ENCODE data around the gene FAM120A.

FAM120A gene

GRCh38 chr9:93586290-93587057 is 135.0 kb downstream of the FAM120A start:
- Histone ChIP-seq H3K27me3 (replicated peaks) (no peaks in the 10 kb centered on the region), H3K36me3 (replicated peaks) (no peaks in the 10 kb centered on the region), H3K27ac (no peak overlapping the region), H3K4me3 (ENCODE audit: low read depth, low read length) (no peak overlapping the region)
- in situ Hi-C loops (cut with HindIII; ENCODE audit: low pct_ligation_motif_present, low sequenced_read_pairs), result no loop called here
- TF ChIP-seq, protein P1, sequence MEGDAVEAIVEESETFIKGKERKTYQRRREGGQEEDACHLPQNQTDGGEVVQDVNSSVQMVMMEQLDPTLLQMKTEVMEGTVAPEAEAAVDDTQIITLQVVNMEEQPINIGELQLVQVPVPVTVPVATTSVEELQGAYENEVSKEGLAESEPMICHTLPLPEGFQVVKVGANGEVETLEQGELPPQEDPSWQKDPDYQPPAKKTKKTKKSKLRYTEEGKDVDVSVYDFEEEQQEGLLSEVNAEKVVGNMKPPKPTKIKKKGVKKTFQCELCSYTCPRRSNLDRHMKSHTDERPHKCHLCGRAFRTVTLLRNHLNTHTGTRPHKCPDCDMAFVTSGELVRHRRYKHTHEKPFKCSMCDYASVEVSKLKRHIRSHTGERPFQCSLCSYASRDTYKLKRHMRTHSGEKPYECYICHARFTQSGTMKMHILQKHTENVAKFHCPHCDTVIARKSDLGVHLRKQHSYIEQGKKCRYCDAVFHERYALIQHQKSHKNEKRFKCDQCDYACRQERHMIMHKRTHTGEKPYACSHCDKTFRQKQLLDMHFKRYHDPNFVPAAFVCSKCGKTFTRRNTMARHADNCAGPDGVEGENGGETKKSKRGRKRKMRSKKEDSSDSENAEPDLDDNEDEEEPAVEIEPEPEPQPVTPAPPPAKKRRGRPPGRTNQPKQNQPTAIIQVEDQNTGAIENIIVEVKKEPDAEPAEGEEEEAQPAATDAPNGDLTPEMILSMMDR (IDR thresholded peaks at IDR 0.05; ENCODE audit: low read depth, low read length, missing control alignments), result no peak
- DNase-seq, result no peak

- Histone ChIP-seq H3K27ac (no peak overlapping the region), H3K4me3 (ENCODE audit: low read depth, low read length) (no peak overlapping the region), H3K36me3 (replicated peaks) (no peaks in the 10 kb centered on the region), H3K27me3 (replicated peaks) (no peaks in the 10 kb centered on the region)
- TF ChIP-seq, protein P1 (IDR thresholded peaks at IDR 0.05; ENCODE audit: low read depth, low read length, missing control alignments), result no peak
- no peak for DNase-seq
- in situ Hi-C loops (cut with HindIII; ENCODE audit: low pct_ligation_motif_present, low sequenced_read_pairs), result no loop called here
Measured at GRCh38 chr9:93587284-93587650, 135.8 kb downstream of the FAM120A start.

GRCh38 chr9:93587651-93588347 is 136.3 kb downstream of the FAM120A start:
- Histone ChIP-seq H3K27me3 (replicated peaks) (no peaks in the 10 kb centered on the region), H3K36me3 (replicated peaks) (no peaks in the 10 kb centered on the region), H3K4me3 (ENCODE audit: low read depth, low read length) (no peak overlapping the region), H3K27ac (no peak overlapping the region)
- DNase-seq, result no peak
- in situ Hi-C loops (cut with HindIII; ENCODE audit: low pct_ligation_motif_present, low sequenced_read_pairs), result no loop called here
- TF ChIP-seq, protein P1 (IDR thresholded peaks at IDR 0.05; ENCODE audit: low read depth, low read length, missing control alignments), result peak; percentile 52

DNA sequence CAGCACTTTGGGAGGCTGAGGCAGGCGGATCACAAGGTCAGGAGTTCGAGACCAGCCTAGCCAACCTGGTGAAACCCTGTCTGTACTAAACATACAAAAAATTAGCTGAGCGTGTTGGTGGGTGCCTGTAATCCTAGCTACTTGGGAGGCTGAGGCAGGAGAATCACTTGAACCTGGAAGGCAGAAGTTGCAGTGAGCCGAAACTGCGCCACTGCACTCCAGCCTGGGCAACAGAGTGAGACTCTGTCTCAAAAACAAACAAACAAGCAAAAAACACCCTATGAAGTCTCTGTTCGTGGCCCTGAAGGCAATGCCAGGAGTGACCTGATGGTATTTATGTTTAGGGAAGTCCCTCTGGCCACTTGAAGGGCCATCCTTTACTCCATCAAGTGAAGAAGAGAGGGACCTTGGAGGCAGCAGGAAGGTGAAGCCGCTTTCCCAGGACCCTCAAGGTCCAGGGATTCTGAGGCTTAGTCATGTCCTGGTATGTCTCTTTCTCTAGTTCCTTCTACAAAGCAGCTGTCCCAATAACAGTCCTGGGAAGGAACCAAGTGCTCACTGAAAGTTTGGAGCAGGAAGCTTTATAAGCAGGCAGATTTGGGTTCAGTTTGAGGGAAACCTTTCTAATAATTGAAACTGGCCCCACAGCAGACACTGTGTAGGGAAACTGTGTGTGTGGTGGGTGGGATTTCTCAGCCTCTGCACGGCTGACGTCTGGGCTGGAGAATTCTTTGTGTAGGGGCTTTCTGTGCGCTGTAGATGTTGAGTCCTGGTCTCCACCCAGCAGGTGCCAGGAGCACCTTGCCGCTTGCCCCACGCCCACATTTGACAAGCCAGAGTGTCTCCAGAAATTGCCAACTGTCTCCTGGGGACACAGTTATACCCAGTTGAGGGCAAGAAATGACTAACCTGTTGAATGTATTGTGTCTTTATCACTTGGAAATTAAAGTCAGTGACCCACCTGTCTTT is 137.4 kb downstream of the FAM120A start:
- Histone ChIP-seq H3K36me3 (replicated peaks) (no peaks in the 10 kb centered on the region), H3K27ac (no peak overlapping the region), H3K27me3 (replicated peaks) (no peaks in the 10 kb centered on the region), H3K4me3 (ENCODE audit: low read depth, low read length) (no peak overlapping the region)
- in situ Hi-C loops (cut with HindIII; ENCODE audit: low pct_ligation_motif_present, low sequenced_read_pairs), result no loop called here
- TF ChIP-seq, protein P1 (IDR thresholded peaks at IDR 0.05; ENCODE audit: low read depth, low read length, missing control alignments), result no peak
- DNase-seq, result peak; percentile 17

DNA sequence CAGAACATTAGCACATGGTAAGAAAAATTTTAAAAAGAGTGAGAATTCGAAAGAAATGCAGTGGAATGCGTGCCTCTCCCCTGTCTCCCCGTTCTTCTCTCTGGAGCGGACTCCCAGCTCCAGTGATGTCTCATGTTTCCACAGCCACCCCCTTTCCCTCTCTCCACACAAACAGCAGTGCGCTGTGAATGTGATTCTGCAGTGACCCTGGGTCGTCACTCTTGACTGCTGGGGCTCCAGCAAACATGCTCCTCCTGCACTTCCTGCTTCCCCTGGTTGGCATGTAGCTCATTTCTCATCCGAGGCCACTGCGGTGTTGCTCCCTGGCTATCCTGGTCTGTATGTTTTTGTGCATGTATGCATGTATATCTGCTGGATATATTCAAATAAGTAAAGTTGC is 138.2 kb downstream of the FAM120A start:
- TF ChIP-seq, protein P1 (IDR thresholded peaks at IDR 0.05; ENCODE audit: low read depth, low read length, missing control alignments), result no peak
- DNase-seq, result peak; percentile 40
- Histone ChIP-seq H3K27ac (no peak overlapping the region), H3K4me3 (ENCODE audit: low read depth, low read length) (no peak overlapping the region), H3K27me3 (replicated peaks) (no peaks in the 10 kb centered on the region), H3K36me3 (replicated peaks) (no peaks in the 10 kb centered on the region)
- in situ Hi-C loops (cut with HindIII; ENCODE audit: low pct_ligation_motif_present, low sequenced_read_pairs), result no loop called here

Measured in brain microvascular endothelial cell (primary cell).